Measurements from ENCODE around the gene GMEB1.
"Not testable (repeated sequence)": the region's sequence is repeated elsewhere in the genome, so short reads cannot be mapped to it uniquely, and the experiment has no call there.

The GMEB1 gene

GRCh38 chr1:28750330-28750729, 81.7 kb downstream of the GMEB1 start:
- in situ Hi-C loops (cut with HindIII; ENCODE audit: low pct_unique_long_range_greater_than_20kb, low sequenced_read_pairs): no loop called here
- DNase-seq (ENCODE audit: low read depth in 1 of 2, low spot score in 1 of 2): no peak

GRCh38 chr1:28750771-28751294, 82.2 kb downstream of the GMEB1 start:
- DNase-seq (ENCODE audit: low read depth in 1 of 2, low spot score in 1 of 2); in situ Hi-C loops (cut with HindIII; ENCODE audit: low pct_unique_long_range_greater_than_20kb, low sequenced_read_pairs): not testable (repeated sequence)

More at GRCh38 chr1:28750330-28750729, 81.7 kb downstream of the GMEB1 start:
- TF ChIP-seq JUND (IDR thresholded peaks at IDR 0.05; ENCODE audit: low read depth): no peak

GRCh38 chr1:28751315-28752060, 82.9 kb downstream of the GMEB1 start:
- DNase-seq (ENCODE audit: low read depth in 1 of 2, low spot score in 1 of 2): no peak
- no peak for TF ChIP-seq JUND (IDR thresholded peaks at IDR 0.05; ENCODE audit: low read depth)
- in situ Hi-C loops (cut with HindIII; ENCODE audit: low pct_unique_long_range_greater_than_20kb, low sequenced_read_pairs): no loop called here

GRCh38 chr1:28755701-28756100, 87.1 kb downstream of the GMEB1 start:
- in situ Hi-C loops (cut with HindIII; ENCODE audit: low pct_unique_long_range_greater_than_20kb, low sequenced_read_pairs): no loop called here

GRCh38 chr1:28756846-28757245, 88.3 kb downstream of the GMEB1 start:
- TF ChIP-seq JUND (IDR thresholded peaks at IDR 0.05; ENCODE audit: low read depth): no peak
- in situ Hi-C loops (cut with HindIII; ENCODE audit: low pct_unique_long_range_greater_than_20kb, low sequenced_read_pairs): no loop called here
- DNase-seq (ENCODE audit: low read depth in 1 of 2, low spot score in 1 of 2): peak in 1 of 2 experiments; percentile 19

More at GRCh38 chr1:28755701-28756100, 87.1 kb downstream of the GMEB1 start:
- no peak for TF ChIP-seq JUND (IDR thresholded peaks at IDR 0.05; ENCODE audit: low read depth)
- no peak for DNase-seq (ENCODE audit: low read depth in 1 of 2, low spot score in 1 of 2)

GRCh38 chr1:28758420-28758819, 89.8 kb downstream of the GMEB1 start:
- no peak for TF ChIP-seq JUND (IDR thresholded peaks at IDR 0.05; ENCODE audit: low read depth)
- no peak for DNase-seq (ENCODE audit: low read depth in 1 of 2, low spot score in 1 of 2)
- in situ Hi-C loops (cut with HindIII; ENCODE audit: low pct_unique_long_range_greater_than_20kb, low sequenced_read_pairs): no loop called here

GRCh38 chr1:28759257-28759656, 90.7 kb downstream of the GMEB1 start:
- DNase-seq (ENCODE audit: low read depth in 1 of 2, low spot score in 1 of 2): no peak
- TF ChIP-seq JUND (IDR thresholded peaks at IDR 0.05; ENCODE audit: low read depth): no peak
- in situ Hi-C loops (cut with HindIII; ENCODE audit: low pct_unique_long_range_greater_than_20kb, low sequenced_read_pairs): no loop called here

- TF ChIP-seq JUND (IDR thresholded peaks at IDR 0.05; ENCODE audit: low read depth): no peak
- DNase-seq (ENCODE audit: low read depth in 1 of 2, low spot score in 1 of 2): no peak
- in situ Hi-C loops (cut with HindIII; ENCODE audit: low pct_unique_long_range_greater_than_20kb, low sequenced_read_pairs): no loop called here
Observed at GRCh38 chr1:28761189-28761588, 92.6 kb downstream of the GMEB1 start.

GRCh38 chr1:28766532-28767183, 98.1 kb downstream of the GMEB1 start:
- TF ChIP-seq JUND (IDR thresholded peaks at IDR 0.05; ENCODE audit: low read depth): no peak
- no peak for DNase-seq (ENCODE audit: low read depth in 1 of 2, low spot score in 1 of 2)
- in situ Hi-C loops (cut with HindIII; ENCODE audit: low pct_unique_long_range_greater_than_20kb, low sequenced_read_pairs): no loop called here
